Colonic mucosa (tissue), 4 donors: ENCODE measurements around the gene SNRPA1. TPM values are rescaled to one million over a fixed set of nuclear protein-coding genes. Genes with fewer than 3 reads are reported as not detected.

ENCODE experiments used
- DNase-seq: peaks from one replicate; pipeline ENCODE4 v3.0.0-alpha.2; 2020
- H3K27ac ChIP-seq: fragments of 200-600 bp; one replicate; pipeline ENCODE4 v1.8.0; 2021
- H3K27me3 ChIP-seq: fragments of 200-600 bp; one replicate; pipeline ENCODE4 v1.8.0; 2021
- H3K36me3 ChIP-seq: fragments of 200-600 bp; one replicate; pipeline ENCODE4 v1.8.0; 2021
- H3K4me1 ChIP-seq: fragments of 200-600 bp; one replicate; pipeline ENCODE4 v1.8.0; 2021; ENCODE audit warnings: mild to moderate bottlenecking
- H3K4me3 ChIP-seq: fragments of 200-600 bp; one replicate; pipeline ENCODE4 v1.8.0; 2021
- H3K9ac ChIP-seq, 2 donors: one replicate each; pipeline ENCODE4 v1.7.0; 2013; ENCODE audit warnings: control low read depth in 2 of 2, low read depth in 2 of 2, low read length in 2 of 2
- H3K9me3 ChIP-seq: fragments of 200-600 bp; one replicate; pipeline ENCODE4 v1.8.0; 2021
- CTCF ChIP-seq: fragments of 200-600 bp; IDR thresholded peaks from one replicate; pipeline ENCODE4 v1.8.0; 2022; ENCODE audit warnings: antibody characterized with exemption, mild to moderate bottlenecking
- intact Hi-C: fragments of 100-400 bp; cut with DNase I; formaldehyde crosslinking; loops from one replicate; pipeline ENCODE4 v1.14.1; 2022
- total RNA-seq, 2 donors: library from RNA; stranded (reverse); fragmentation: NEBNext Ultra II Directional in 1 of 2; extraction: Animal tissue kit (Norgen Biotek cat#: 25700) in 1 of 2; gene quantifications; one replicate each; pipeline ENCODE4 v1.2.1, GENCODE V29; 2021
- donor health status: healthy.
- donor health status: DM: no; HTN: no; CAD: no.
- donor health status: DM: no; HTN: no; CAD: no.

The SNRPA1 gene
- total RNA-seq, 2 donors from 2014 or later = 52.6 to 82.7 TPM

GRCh38 chr15:101322854-101323477 lies 27.9 kb upstream of the SNRPA1 start:
- Histone ChIP-seq H3K36me3 (no peaks in the 10 kb centered on the region), H3K9me3 (no peaks in the 10 kb centered on the region), H3K4me1 (no peaks in the 10 kb centered on the region), H3K27me3 (no peaks in the 10 kb centered on the region), H3K27ac (no peak overlapping the region), H3K9ac (no peak overlapping the region), H3K4me3 (no peak overlapping the region)
- DNase-seq = no peak
- intact Hi-C loops = no loop called here
- no peak for TF ChIP-seq CTCF

GRCh38 chr15:101322016-101322695 lies 27.1 kb upstream of the SNRPA1 start:
- Histone ChIP-seq H3K9ac (no peak overlapping the region), H3K27me3 (no peaks in the 10 kb centered on the region), H3K4me3 (no peak overlapping the region), H3K36me3 (no peaks in the 10 kb centered on the region), H3K9me3 (no peaks in the 10 kb centered on the region), H3K27ac (no peak overlapping the region), H3K4me1 (no peaks in the 10 kb centered on the region)
- no peak for DNase-seq
- intact Hi-C loops = no loop called here
- no peak for TF ChIP-seq CTCF

- no peaks in the 10 kb centered on the region for H3K4me1 ChIP-seq
- no peaks in the 10 kb centered on the region for H3K9me3 ChIP-seq
- no peaks in the 10 kb centered on the region for H3K27me3 ChIP-seq
- DNase-seq = no peak
- no peak overlapping the region for H3K9ac ChIP-seq
- H3K27ac ChIP-seq = no peak overlapping the region
- intact Hi-C loops = no loop called here
- H3K4me3 ChIP-seq = no peak overlapping the region
- no peaks in the 10 kb centered on the region for H3K36me3 ChIP-seq
- TF ChIP-seq CTCF = no peak
Measured at GRCh38 chr15:101320501-101321052, 25.5 kb upstream of the SNRPA1 start.

GRCh38 chr15:101318839-101319238 lies 23.8 kb upstream of the SNRPA1 start:
- Histone ChIP-seq H3K27me3 (no peaks in the 10 kb centered on the region), H3K9me3 (no peaks in the 10 kb centered on the region), H3K36me3 (no peaks in the 10 kb centered on the region), H3K4me1 (no peaks in the 10 kb centered on the region), H3K4me3 (no peak overlapping the region), H3K27ac (no peak overlapping the region), H3K9ac (no peak overlapping the region)
- no peak for TF ChIP-seq CTCF
- DNase-seq = no peak
- intact Hi-C loops = no loop called here

- intact Hi-C loops = no loop called here
- no peak for DNase-seq
- Histone ChIP-seq H3K27ac (no peak overlapping the region), H3K4me1 (no peaks in the 10 kb centered on the region), H3K27me3 (no peaks in the 10 kb centered on the region), H3K9me3 (no peaks in the 10 kb centered on the region), H3K36me3 (no peaks in the 10 kb centered on the region), H3K4me3 (no peak overlapping the region), H3K9ac (no peak overlapping the region)
- no peak for TF ChIP-seq CTCF
Measured at GRCh38 chr15:101318147-101318819, 23.2 kb upstream of the SNRPA1 start.
